ENCODE results near the gene SPDYC. TPM values are rescaled to one million over a fixed set of nuclear protein-coding genes. Genes with fewer than 3 reads are reported as not detected.
"Not testable (repeated sequence)": the region's sequence is repeated elsewhere in the genome, so short reads cannot be mapped to it uniquely, and the experiment has no call there.

Gene SPDYC
- polyA plus RNA-seq, 2 donors: not detected

- Histone ChIP-seq H3K4me1 (ENCODE audit: control insufficient read depth in 2 of 2, insufficient read depth in 2 of 2, low read length in 1 of 2) (peaks cover 0 to 17% of the 10 kb centered on the region in 2 donors), H3K9me3 (ENCODE audit: control insufficient read depth in 2 of 2, insufficient read depth in 1 of 2, low read depth in 1 of 2, low read length in 1 of 2) (no peaks in the 10 kb centered on the region), H3K4me3 (ENCODE audit: low read depth in 1 of 2, low read length in 2 of 2) (peak within 1 kb of the TSS; percentile 74 to 85), H3K36me3 (ENCODE audit: control insufficient read depth in 2 of 2, insufficient read depth in 2 of 2, low read length in 1 of 2) (peaks cover 13 to 33% of the 10 kb centered on the region in 2 donors), H3K27me3 (ENCODE audit: control insufficient read depth in 1 of 2, insufficient read depth in 2 of 2, low read length in 2 of 2) (no peaks in the 10 kb centered on the region), H3K27ac (ENCODE audit: low read depth in 2 of 2, low read length in 1 of 2) (peak within 1 kb of the TSS; percentile 98)
- 0% methylated on average over 57 to 60 of the region's 60 CpGs for WGBS, 2 donors
Observed at GRCh38 chr11:65134240-65134951, 35.6 kb upstream of the SPDYC start, which contains the start of gene SYVN1. Gene SYVN1, minus strand, starts transcription at chr11:65134519. Its CDS starts 918 bp downstream, at chr11:65133601.

GRCh38 chr11:65134952-65135632 is 34.9 kb upstream of the SPDYC start:
- 1% methylated on average over 24 of the region's 24 CpGs for WGBS, 2 donors
- no peaks in the 10 kb centered on the region for H3K9me3 ChIP-seq (ENCODE audit: control insufficient read depth in 2 of 2, insufficient read depth in 1 of 2, low read depth in 1 of 2, low read length in 1 of 2)
- no peaks in the 10 kb centered on the region for H3K27me3 ChIP-seq (ENCODE audit: control insufficient read depth in 1 of 2, insufficient read depth in 2 of 2, low read length in 2 of 2)
- H3K36me3 ChIP-seq (ENCODE audit: control insufficient read depth in 2 of 2, insufficient read depth in 2 of 2, low read length in 1 of 2): peaks cover 6 to 26% of the 10 kb centered on the region in 2 donors
- H3K4me1 ChIP-seq (ENCODE audit: control insufficient read depth in 2 of 2, insufficient read depth in 2 of 2, low read length in 1 of 2): peaks cover 0 to 17% of the 10 kb centered on the region in 2 donors
- peak overlapping the region; percentile 74 to 85 for H3K4me3 ChIP-seq (ENCODE audit: low read depth in 1 of 2, low read length in 2 of 2)
- H3K27ac ChIP-seq (ENCODE audit: low read depth in 2 of 2, low read length in 1 of 2): peak overlapping the region; percentile 98

GRCh38 chr11:65135633-65136145 is 34.3 kb upstream of the SPDYC start:
- Histone ChIP-seq H3K27me3 (ENCODE audit: control insufficient read depth in 1 of 2, insufficient read depth in 2 of 2, low read length in 2 of 2) (no peaks in the 10 kb centered on the region), H3K4me1 (ENCODE audit: control insufficient read depth in 2 of 2, insufficient read depth in 2 of 2, low read length in 1 of 2) (peaks cover 0 to 17% of the 10 kb centered on the region in 2 donors), H3K4me3 (ENCODE audit: low read depth in 1 of 2, low read length in 2 of 2) (peak overlapping the region in 1 of 2 donors; percentile 74), H3K36me3 (ENCODE audit: control insufficient read depth in 2 of 2, insufficient read depth in 2 of 2, low read length in 1 of 2) (peaks cover 1 to 22% of the 10 kb centered on the region in 2 donors), H3K27ac (ENCODE audit: low read depth in 2 of 2, low read length in 1 of 2) (peak overlapping the region; percentile 98), H3K9me3 (ENCODE audit: control insufficient read depth in 2 of 2, insufficient read depth in 1 of 2, low read depth in 1 of 2, low read length in 1 of 2) (no peaks in the 10 kb centered on the region)
- 51 to 53% methylated on average over 11 of the region's 11 CpGs for WGBS, 2 donors

- H3K27ac ChIP-seq (ENCODE audit: low read depth in 2 of 2, low read length in 1 of 2): no peak overlapping the region
- no peak overlapping the region for H3K4me3 ChIP-seq (ENCODE audit: low read depth in 1 of 2, low read length in 2 of 2)
- no peaks in the 10 kb centered on the region for H3K9me3 ChIP-seq (ENCODE audit: control insufficient read depth in 2 of 2, insufficient read depth in 1 of 2, low read depth in 1 of 2, low read length in 1 of 2)
- WGBS, 2 donors: 83 to 85% methylated on average over 15 of the region's 15 CpGs
- H3K4me1 ChIP-seq (ENCODE audit: control insufficient read depth in 2 of 2, insufficient read depth in 2 of 2, low read length in 1 of 2): peaks cover 0 to 17% of the 10 kb centered on the region in 2 donors
- no peaks in the 10 kb centered on the region for H3K27me3 ChIP-seq (ENCODE audit: control insufficient read depth in 1 of 2, insufficient read depth in 2 of 2, low read length in 2 of 2)
- H3K36me3 ChIP-seq (ENCODE audit: control insufficient read depth in 2 of 2, insufficient read depth in 2 of 2, low read length in 1 of 2): peaks cover 0 to 13% of the 10 kb centered on the region in 2 donors
Observed at GRCh38 chr11:65136515-65137096, 33.4 kb upstream of the SPDYC start.

GRCh38 chr11:65141896-65142494 is 28.0 kb upstream of the SPDYC start:
- no peaks in the 10 kb centered on the region for H3K9me3 ChIP-seq (ENCODE audit: control insufficient read depth in 2 of 2, insufficient read depth in 1 of 2, low read depth in 1 of 2, low read length in 1 of 2)
- no peaks in the 10 kb centered on the region for H3K36me3 ChIP-seq (ENCODE audit: control insufficient read depth in 2 of 2, insufficient read depth in 2 of 2, low read length in 1 of 2)
- no peaks in the 10 kb centered on the region for H3K27me3 ChIP-seq (ENCODE audit: control insufficient read depth in 1 of 2, insufficient read depth in 2 of 2, low read length in 2 of 2)
- 76 to 78% methylated on average over 7 of the region's 7 CpGs for WGBS, 2 donors
- no peaks in the 10 kb centered on the region for H3K4me1 ChIP-seq (ENCODE audit: control insufficient read depth in 2 of 2, insufficient read depth in 2 of 2, low read length in 1 of 2)
- no peak overlapping the region for H3K27ac ChIP-seq (ENCODE audit: low read depth in 2 of 2, low read length in 1 of 2)
- no peak overlapping the region for H3K4me3 ChIP-seq (ENCODE audit: low read depth in 1 of 2, low read length in 2 of 2)

- no peaks in the 10 kb centered on the region for H3K9me3 ChIP-seq (ENCODE audit: control insufficient read depth in 2 of 2, insufficient read depth in 1 of 2, low read depth in 1 of 2, low read length in 1 of 2)
- H3K36me3 ChIP-seq (ENCODE audit: control insufficient read depth in 2 of 2, insufficient read depth in 2 of 2, low read length in 1 of 2): no peaks in the 10 kb centered on the region
- no peaks in the 10 kb centered on the region for H3K27me3 ChIP-seq (ENCODE audit: control insufficient read depth in 1 of 2, insufficient read depth in 2 of 2, low read length in 2 of 2)
- no peak overlapping the region for H3K27ac ChIP-seq (ENCODE audit: low read depth in 2 of 2, low read length in 1 of 2)
- peaks cover 0 to 4% of the 10 kb centered on the region in 2 donors for H3K4me1 ChIP-seq (ENCODE audit: control insufficient read depth in 2 of 2, insufficient read depth in 2 of 2, low read length in 1 of 2)
- no peak overlapping the region for H3K4me3 ChIP-seq (ENCODE audit: low read depth in 1 of 2, low read length in 2 of 2)
- WGBS, 2 donors: 80 to 81% methylated on average over 2 of the region's 2 CpGs
Observed at GRCh38 chr11:65147352-65148075, 22.5 kb upstream of the SPDYC start.

GRCh38 chr11:65148657-65149056 is 21.4 kb upstream of the SPDYC start:
- Histone ChIP-seq H3K36me3 (ENCODE audit: control insufficient read depth in 2 of 2, insufficient read depth in 2 of 2, low read length in 1 of 2) (no peaks in the 10 kb centered on the region), H3K27ac (ENCODE audit: low read depth in 2 of 2, low read length in 1 of 2) (peak overlapping the region in 1 of 2 donors; percentile 16)

GRCh38 chr11:65150131-65150508 is 19.9 kb upstream of the SPDYC start:
- WGBS, 2 donors: 56 to 62% methylated on average over 10 of the region's 10 CpGs
- not testable (repeated sequence) for H3K9me3 ChIP-seq (ENCODE audit: control insufficient read depth in 2 of 2, insufficient read depth in 1 of 2, low read depth in 1 of 2, low read length in 1 of 2); H3K4me1 ChIP-seq (ENCODE audit: control insufficient read depth in 2 of 2, insufficient read depth in 2 of 2, low read length in 1 of 2); H3K27me3 ChIP-seq (ENCODE audit: control insufficient read depth in 1 of 2, insufficient read depth in 2 of 2, low read length in 2 of 2); H3K4me3 ChIP-seq (ENCODE audit: low read depth in 1 of 2, low read length in 2 of 2); H3K36me3 ChIP-seq (ENCODE audit: control insufficient read depth in 2 of 2, insufficient read depth in 2 of 2, low read length in 1 of 2)
- H3K27ac ChIP-seq (ENCODE audit: low read depth in 2 of 2, low read length in 1 of 2): peak overlapping the region; percentile 94 to 96

More at GRCh38 chr11:65148657-65149056, 21.4 kb upstream of the SPDYC start:
- 50 to 74% methylated on average over 5 of the region's 5 CpGs for WGBS, 2 donors
- Histone ChIP-seq H3K27me3 (ENCODE audit: control insufficient read depth in 1 of 2, insufficient read depth in 2 of 2, low read length in 2 of 2) (no peaks in the 10 kb centered on the region), H3K4me1 (ENCODE audit: control insufficient read depth in 2 of 2, insufficient read depth in 2 of 2, low read length in 1 of 2) (peaks cover 0 to 4% of the 10 kb centered on the region in 2 donors), H3K4me3 (ENCODE audit: low read depth in 1 of 2, low read length in 2 of 2) (no peak overlapping the region), H3K9me3 (ENCODE audit: control insufficient read depth in 2 of 2, insufficient read depth in 1 of 2, low read depth in 1 of 2, low read length in 1 of 2) (no peaks in the 10 kb centered on the region)
